ENCODE data around the gene THAP11.
A peak's percentile ranks its signal among the peaks of the same experiment; 100 is the strongest.

Gene THAP11

GRCh38 chr16:67881621-67882161 lies 39.6 kb downstream of the THAP11 start:
- no peak for TF ChIP-seq POLR2A (IDR thresholded peaks at IDR 0.05; ENCODE audit: extremely low read depth, insufficient read length)
- no peak overlapping the region for H3K4me3 ChIP-seq (ENCODE audit: low read depth, low read length)
- no peak for DNase-seq (ENCODE audit: low read depth)

DNA sequence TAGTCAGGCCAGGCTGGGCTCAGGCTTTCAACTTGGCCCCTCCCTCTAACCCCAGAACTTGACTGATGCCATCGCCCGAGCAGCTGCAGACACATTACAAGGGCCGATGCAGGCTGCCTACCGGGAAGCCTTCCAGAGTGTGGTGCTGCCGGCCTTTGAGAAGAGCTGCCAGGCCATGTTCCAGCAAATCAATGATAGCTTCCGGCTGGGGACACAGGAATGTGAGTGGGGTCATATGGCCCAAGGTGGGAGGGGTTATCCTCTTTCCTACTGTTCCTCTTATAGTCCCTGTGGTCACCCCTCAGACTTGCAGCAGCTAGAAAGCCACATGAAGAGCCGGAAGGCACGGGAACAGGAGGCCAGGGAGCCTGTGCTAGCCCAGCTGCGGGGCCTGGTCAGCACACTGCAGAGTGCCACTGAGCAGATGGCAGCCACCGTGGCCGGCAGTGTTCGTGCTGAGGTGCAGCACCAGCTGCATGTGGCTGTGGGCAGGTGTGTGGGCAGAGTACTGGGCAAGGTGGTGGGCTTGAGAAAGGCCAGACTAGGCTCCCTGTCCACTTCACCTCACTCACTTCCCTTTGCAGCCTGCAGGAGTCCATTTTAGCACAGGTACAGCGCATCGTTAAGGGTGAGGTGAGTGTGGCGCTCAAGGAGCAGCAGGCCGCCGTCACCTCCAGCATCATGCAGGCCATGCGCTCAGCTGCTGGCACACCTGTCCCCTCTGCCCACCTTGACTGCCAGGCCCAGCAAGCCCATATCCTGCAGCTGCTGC lies 40.4 kb downstream of the THAP11 start:
- TF ChIP-seq, protein P1, sequence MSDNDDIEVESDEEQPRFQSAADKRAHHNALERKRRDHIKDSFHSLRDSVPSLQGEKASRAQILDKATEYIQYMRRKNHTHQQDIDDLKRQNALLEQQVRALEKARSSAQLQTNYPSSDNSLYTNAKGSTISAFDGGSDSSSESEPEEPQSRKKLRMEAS (IDR thresholded peaks at IDR 0.05; ENCODE audit: low read depth, low read length) = no peak
- no peak for TF ChIP-seq POLR2A (IDR thresholded peaks at IDR 0.05; ENCODE audit: extremely low read depth, insufficient read length)
- no peak for TF ChIP-seq MYC (IDR thresholded peaks at IDR 0.05; ENCODE audit: low read depth, low read length)
- TF ChIP-seq, protein P2, sequence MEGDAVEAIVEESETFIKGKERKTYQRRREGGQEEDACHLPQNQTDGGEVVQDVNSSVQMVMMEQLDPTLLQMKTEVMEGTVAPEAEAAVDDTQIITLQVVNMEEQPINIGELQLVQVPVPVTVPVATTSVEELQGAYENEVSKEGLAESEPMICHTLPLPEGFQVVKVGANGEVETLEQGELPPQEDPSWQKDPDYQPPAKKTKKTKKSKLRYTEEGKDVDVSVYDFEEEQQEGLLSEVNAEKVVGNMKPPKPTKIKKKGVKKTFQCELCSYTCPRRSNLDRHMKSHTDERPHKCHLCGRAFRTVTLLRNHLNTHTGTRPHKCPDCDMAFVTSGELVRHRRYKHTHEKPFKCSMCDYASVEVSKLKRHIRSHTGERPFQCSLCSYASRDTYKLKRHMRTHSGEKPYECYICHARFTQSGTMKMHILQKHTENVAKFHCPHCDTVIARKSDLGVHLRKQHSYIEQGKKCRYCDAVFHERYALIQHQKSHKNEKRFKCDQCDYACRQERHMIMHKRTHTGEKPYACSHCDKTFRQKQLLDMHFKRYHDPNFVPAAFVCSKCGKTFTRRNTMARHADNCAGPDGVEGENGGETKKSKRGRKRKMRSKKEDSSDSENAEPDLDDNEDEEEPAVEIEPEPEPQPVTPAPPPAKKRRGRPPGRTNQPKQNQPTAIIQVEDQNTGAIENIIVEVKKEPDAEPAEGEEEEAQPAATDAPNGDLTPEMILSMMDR (IDR thresholded peaks at IDR 0.05; ENCODE audit: low read depth, low read length) = no peak
- no peak for DNase-seq (ENCODE audit: low read depth)
- H3K4me3 ChIP-seq (ENCODE audit: low read depth, low read length) = no peak overlapping the region

GRCh38 chr16:67883146-67883871 lies 41.2 kb downstream of the THAP11 start:
- no peak overlapping the region for H3K4me3 ChIP-seq (ENCODE audit: low read depth, low read length)
- TF ChIP-seq MYC (IDR thresholded peaks at IDR 0.05; ENCODE audit: low read depth, low read length) = no peak
- TF ChIP-seq, protein P2 (IDR thresholded peaks at IDR 0.05; ENCODE audit: low read depth, low read length) = no peak
- TF ChIP-seq, protein P1 (IDR thresholded peaks at IDR 0.05; ENCODE audit: low read depth, low read length) = no peak
- no peak for TF ChIP-seq POLR2A (IDR thresholded peaks at IDR 0.05; ENCODE audit: extremely low read depth, insufficient read length)
- DNase-seq (ENCODE audit: low read depth) = no peak

GRCh38 chr16:67883872-67884261 lies 41.7 kb downstream of the THAP11 start:
- no peak overlapping the region for H3K4me3 ChIP-seq (ENCODE audit: low read depth, low read length)
- peak; percentile 63 for DNase-seq (ENCODE audit: low read depth)
- TF ChIP-seq, protein P2 (IDR thresholded peaks at IDR 0.05; ENCODE audit: low read depth, low read length) = peak; percentile 95
- TF ChIP-seq MYC (IDR thresholded peaks at IDR 0.05; ENCODE audit: low read depth, low read length) = no peak

DNA sequence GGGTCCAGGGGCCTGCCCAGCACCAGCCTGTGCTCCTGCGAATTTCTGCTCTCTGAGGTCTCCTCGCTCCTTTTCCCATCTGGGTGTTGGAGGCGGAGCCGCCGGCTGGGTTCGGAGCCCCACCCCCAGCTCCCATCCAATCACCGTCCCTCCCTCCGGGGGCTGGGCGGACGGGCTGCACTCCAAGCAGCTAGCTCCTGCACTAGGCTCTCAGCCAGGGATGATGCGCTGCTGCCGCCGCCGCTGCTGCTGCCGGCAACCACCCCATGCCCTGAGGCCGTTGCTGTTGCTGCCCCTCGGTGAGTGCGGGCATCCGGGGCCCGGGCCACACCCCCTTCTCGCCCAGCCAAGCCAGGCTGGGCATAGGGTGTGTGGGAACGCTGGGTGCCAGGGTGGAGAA lies 42.6 kb downstream of the THAP11 start, which contains the start of gene NRN1L:
NRN1L (plus strand) TSS at position 202 of the 400 bp plus-strand sequence; CDS start at position 221, 19 bp downstream.
- H3K4me3 ChIP-seq (ENCODE audit: low read depth, low read length) = no peak within 1 kb of the TSS

More for the DNA sequence above, 42.6 kb downstream of the THAP11 start, which contains the start of gene NRN1L:
- TF ChIP-seq MYC (IDR thresholded peaks at IDR 0.05; ENCODE audit: low read depth, low read length) (no peak), POLR2A (IDR thresholded peaks at IDR 0.05; ENCODE audit: extremely low read depth, insufficient read length) (no peak)
- TF ChIP-seq, protein P1 (IDR thresholded peaks at IDR 0.05; ENCODE audit: low read depth, low read length) = no peak
- TF ChIP-seq, protein P2 (IDR thresholded peaks at IDR 0.05; ENCODE audit: low read depth, low read length) = no peak
- no peak for DNase-seq (ENCODE audit: low read depth)

All from NB4 (cell line).